ENCODE measurements around the gene AGAP5.
"Not testable (repeated sequence)": the region's sequence is repeated elsewhere in the genome, so short reads cannot be mapped to it uniquely, and the experiment has no call there.

Gene AGAP5

GRCh38 chr10:73695302-73695701 lies 2.6 kb downstream of the AGAP5 start:
- not testable (repeated sequence) for H4K8ac ChIP-seq (ENCODE audit: low read depth, low read length); H3K9me3 ChIP-seq (ENCODE audit: insufficient read depth, low read depth, low read length); H2AK5ac ChIP-seq (ENCODE audit: low read length); H4K12ac ChIP-seq (ENCODE audit: low read depth, low read length); H3K27me3 ChIP-seq (ENCODE audit: insufficient read depth, low read length); H3K79me1 ChIP-seq (ENCODE audit: low read length); H3K18ac ChIP-seq (ENCODE audit: low read length); H3K36me3 ChIP-seq (ENCODE audit: control insufficient read depth in 1 of 2, insufficient read depth in 2 of 2, low read length in 2 of 2); H2BK12ac ChIP-seq (ENCODE audit: low read length); H3K4ac ChIP-seq (ENCODE audit: low read depth, low read length); H3K14ac ChIP-seq (ENCODE audit: low read length); H2AFZ ChIP-seq (ENCODE audit: insufficient read depth, low read length, poor library complexity); H2BK5ac ChIP-seq (ENCODE audit: low read depth, low read length, poor library complexity); DNase-seq; H3K23ac ChIP-seq (ENCODE audit: low read length); H3K27ac ChIP-seq (ENCODE audit: low read depth, low read length); H4K91ac ChIP-seq (ENCODE audit: low read depth, low read length); H3K9ac ChIP-seq (ENCODE audit: low read length); H2BK120ac ChIP-seq (ENCODE audit: insufficient read depth, low read length, poor library complexity); H3K4me2 ChIP-seq (ENCODE audit: low read length); H3K4me3 ChIP-seq (ENCODE audit: low read depth, low read length); H3K4me1 ChIP-seq (ENCODE audit: control insufficient read depth in 1 of 2, insufficient read depth in 2 of 2, low read length in 2 of 2); H3K79me2 ChIP-seq (ENCODE audit: control insufficient read depth, insufficient read depth, low read length, poor library complexity)

DNA sequence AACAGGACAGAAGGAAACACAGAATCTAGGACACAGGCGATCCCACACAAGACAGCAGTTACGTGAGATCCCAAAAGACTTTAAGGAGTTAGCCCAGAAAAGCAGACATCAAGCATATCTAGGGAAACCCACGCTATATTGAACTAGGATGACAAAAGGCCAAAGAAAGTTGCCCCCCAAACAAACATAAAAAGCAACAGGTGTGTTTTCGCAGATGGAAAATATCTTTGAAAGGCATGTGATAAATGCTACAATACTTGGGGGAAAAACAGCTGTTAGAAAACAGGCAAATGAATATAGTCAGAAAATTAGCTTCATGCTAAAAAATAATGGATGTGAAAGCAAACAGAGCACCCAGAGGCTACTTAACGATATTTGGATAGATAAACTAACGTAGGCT lies 7.2 kb downstream of the AGAP5 start:
- not testable (repeated sequence) for H3K36me3 ChIP-seq (ENCODE audit: control insufficient read depth in 1 of 2, insufficient read depth in 2 of 2, low read length in 2 of 2); H3K79me2 ChIP-seq (ENCODE audit: control insufficient read depth, insufficient read depth, low read length, poor library complexity); H3K4ac ChIP-seq (ENCODE audit: low read depth, low read length); H3K4me1 ChIP-seq (ENCODE audit: control insufficient read depth in 1 of 2, insufficient read depth in 2 of 2, low read length in 2 of 2); H2BK12ac ChIP-seq (ENCODE audit: low read length); H3K27ac ChIP-seq (ENCODE audit: low read depth, low read length); H3K9ac ChIP-seq (ENCODE audit: low read length); H2BK120ac ChIP-seq (ENCODE audit: insufficient read depth, low read length, poor library complexity); H4K91ac ChIP-seq (ENCODE audit: low read depth, low read length); H3K23ac ChIP-seq (ENCODE audit: low read length); H3K14ac ChIP-seq (ENCODE audit: low read length); H3K9me3 ChIP-seq (ENCODE audit: insufficient read depth, low read depth, low read length); H4K8ac ChIP-seq (ENCODE audit: low read depth, low read length); H3K4me3 ChIP-seq (ENCODE audit: low read depth, low read length); H3K79me1 ChIP-seq (ENCODE audit: low read length); H4K12ac ChIP-seq (ENCODE audit: low read depth, low read length); DNase-seq; H2AFZ ChIP-seq (ENCODE audit: insufficient read depth, low read length, poor library complexity); H2BK5ac ChIP-seq (ENCODE audit: low read depth, low read length, poor library complexity); H2AK5ac ChIP-seq (ENCODE audit: low read length); H3K18ac ChIP-seq (ENCODE audit: low read length); H3K27me3 ChIP-seq (ENCODE audit: insufficient read depth, low read length); H3K4me2 ChIP-seq (ENCODE audit: low read length)
- no CpG with 5 or more reads among the region's 6 CpGs for WGBS (ENCODE audit: extremely low coverage, insufficient coverage, insufficient read length)

DNA sequence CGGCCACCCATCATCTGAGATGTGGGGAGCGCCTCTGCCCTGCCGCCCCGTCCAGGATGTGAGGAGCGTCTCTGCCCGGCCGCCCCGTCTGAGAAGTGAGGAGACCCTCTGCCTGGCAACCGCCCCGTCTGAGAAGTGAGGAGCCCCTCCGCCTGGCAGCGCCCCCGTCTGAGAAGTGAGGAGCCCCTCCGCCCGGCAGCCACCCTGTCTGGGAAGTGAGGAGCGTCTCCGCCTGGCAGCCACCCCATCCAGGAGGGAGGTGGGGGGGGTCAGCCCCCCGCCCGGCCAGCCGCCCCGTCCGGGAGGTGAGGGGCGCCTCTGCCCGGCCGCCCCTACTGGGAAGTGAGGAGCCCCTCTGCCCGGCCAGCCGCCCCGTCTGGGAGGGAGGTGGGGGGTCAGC lies 8.3 kb downstream of the AGAP5 start:
- H3K4me3 ChIP-seq (ENCODE audit: low read depth, low read length); H3K79me1 ChIP-seq (ENCODE audit: low read length); H3K36me3 ChIP-seq (ENCODE audit: control insufficient read depth in 1 of 2, insufficient read depth in 2 of 2, low read length in 2 of 2); H3K27me3 ChIP-seq (ENCODE audit: insufficient read depth, low read length); H4K8ac ChIP-seq (ENCODE audit: low read depth, low read length); H2BK120ac ChIP-seq (ENCODE audit: insufficient read depth, low read length, poor library complexity); H3K9ac ChIP-seq (ENCODE audit: low read length); H2AFZ ChIP-seq (ENCODE audit: insufficient read depth, low read length, poor library complexity); H3K79me2 ChIP-seq (ENCODE audit: control insufficient read depth, insufficient read depth, low read length, poor library complexity); H3K18ac ChIP-seq (ENCODE audit: low read length); DNase-seq; H2BK5ac ChIP-seq (ENCODE audit: low read depth, low read length, poor library complexity); H4K12ac ChIP-seq (ENCODE audit: low read depth, low read length); H3K23ac ChIP-seq (ENCODE audit: low read length); H3K9me3 ChIP-seq (ENCODE audit: insufficient read depth, low read depth, low read length); H2AK5ac ChIP-seq (ENCODE audit: low read length); H3K14ac ChIP-seq (ENCODE audit: low read length); H3K4me2 ChIP-seq (ENCODE audit: low read length); H3K27ac ChIP-seq (ENCODE audit: low read depth, low read length); H3K4me1 ChIP-seq (ENCODE audit: control insufficient read depth in 1 of 2, insufficient read depth in 2 of 2, low read length in 2 of 2); H2BK12ac ChIP-seq (ENCODE audit: low read length); H4K91ac ChIP-seq (ENCODE audit: low read depth, low read length); H3K4ac ChIP-seq (ENCODE audit: low read depth, low read length): not testable (repeated sequence)
- WGBS (ENCODE audit: extremely low coverage, insufficient coverage, insufficient read length) = no CpG with 5 or more reads among the region's 28 CpGs

GRCh38 chr10:73687641-73688040 lies 10.3 kb downstream of the AGAP5 start:
- H3K79me1 ChIP-seq (ENCODE audit: low read length); H3K23ac ChIP-seq (ENCODE audit: low read length); H4K8ac ChIP-seq (ENCODE audit: low read depth, low read length); H3K79me2 ChIP-seq (ENCODE audit: control insufficient read depth, insufficient read depth, low read length, poor library complexity); H3K4me3 ChIP-seq (ENCODE audit: low read depth, low read length); H3K27me3 ChIP-seq (ENCODE audit: insufficient read depth, low read length); H2BK12ac ChIP-seq (ENCODE audit: low read length); H4K12ac ChIP-seq (ENCODE audit: low read depth, low read length); H3K9ac ChIP-seq (ENCODE audit: low read length); H2AFZ ChIP-seq (ENCODE audit: insufficient read depth, low read length, poor library complexity); H3K4ac ChIP-seq (ENCODE audit: low read depth, low read length); H2BK120ac ChIP-seq (ENCODE audit: insufficient read depth, low read length, poor library complexity); H3K9me3 ChIP-seq (ENCODE audit: insufficient read depth, low read depth, low read length); H3K36me3 ChIP-seq (ENCODE audit: control insufficient read depth in 1 of 2, insufficient read depth in 2 of 2, low read length in 2 of 2); H3K4me2 ChIP-seq (ENCODE audit: low read length); H3K14ac ChIP-seq (ENCODE audit: low read length); H4K91ac ChIP-seq (ENCODE audit: low read depth, low read length); H2BK5ac ChIP-seq (ENCODE audit: low read depth, low read length, poor library complexity); H3K18ac ChIP-seq (ENCODE audit: low read length); H3K4me1 ChIP-seq (ENCODE audit: control insufficient read depth in 1 of 2, insufficient read depth in 2 of 2, low read length in 2 of 2); DNase-seq; H3K27ac ChIP-seq (ENCODE audit: low read depth, low read length); H2AK5ac ChIP-seq (ENCODE audit: low read length): not testable (repeated sequence)
- WGBS (ENCODE audit: extremely low coverage, insufficient coverage, insufficient read length) = no CpG with 5 or more reads among the region's 1 CpG

GRCh38 chr10:73674546-73674945 lies 23.4 kb downstream of the AGAP5 start:
- H3K27me3 ChIP-seq (ENCODE audit: insufficient read depth, low read length); H3K9ac ChIP-seq (ENCODE audit: low read length); H2BK5ac ChIP-seq (ENCODE audit: low read depth, low read length, poor library complexity); H3K79me1 ChIP-seq (ENCODE audit: low read length); H2AK5ac ChIP-seq (ENCODE audit: low read length); H2AFZ ChIP-seq (ENCODE audit: insufficient read depth, low read length, poor library complexity); H3K23ac ChIP-seq (ENCODE audit: low read length); H3K27ac ChIP-seq (ENCODE audit: low read depth, low read length); H3K9me3 ChIP-seq (ENCODE audit: insufficient read depth, low read depth, low read length); H3K4ac ChIP-seq (ENCODE audit: low read depth, low read length); H2BK12ac ChIP-seq (ENCODE audit: low read length); H4K8ac ChIP-seq (ENCODE audit: low read depth, low read length); H3K4me2 ChIP-seq (ENCODE audit: low read length); H3K14ac ChIP-seq (ENCODE audit: low read length); H3K4me1 ChIP-seq (ENCODE audit: control insufficient read depth in 1 of 2, insufficient read depth in 2 of 2, low read length in 2 of 2); H4K12ac ChIP-seq (ENCODE audit: low read depth, low read length); H3K18ac ChIP-seq (ENCODE audit: low read length); H3K4me3 ChIP-seq (ENCODE audit: low read depth, low read length); H3K36me3 ChIP-seq (ENCODE audit: control insufficient read depth in 1 of 2, insufficient read depth in 2 of 2, low read length in 2 of 2); DNase-seq; H2BK120ac ChIP-seq (ENCODE audit: insufficient read depth, low read length, poor library complexity); H4K91ac ChIP-seq (ENCODE audit: low read depth, low read length); H3K79me2 ChIP-seq (ENCODE audit: control insufficient read depth, insufficient read depth, low read length, poor library complexity): not testable (repeated sequence)
- WGBS (ENCODE audit: extremely low coverage, insufficient coverage, insufficient read length) = no CpG with 5 or more reads among the region's 20 CpGs

All from trophoblast cell (in vitro differentiated cells and primary cell).